ENCODE data around the gene NCOA5.
A peak's percentile ranks its signal among the peaks of the same experiment; 100 is the strongest.

Gene NCOA5

GRCh38 chr20:46128310-46129151 is 38.8 kb upstream of the NCOA5 start:
- peak; percentile 42 for DNase-seq (ENCODE audit: low read depth)
- H3K4me3 ChIP-seq (ENCODE audit: low read depth, low read length) = no peak overlapping the region
- no peak for TF ChIP-seq MYC (IDR thresholded peaks at IDR 0.05; ENCODE audit: low read depth, low read length)
- no peak for TF ChIP-seq POLR2A (IDR thresholded peaks at IDR 0.05; ENCODE audit: extremely low read depth, insufficient read length)
- no peak for TF ChIP-seq MAX (IDR thresholded peaks at IDR 0.05; ENCODE audit: low read depth, low read length)
- TF ChIP-seq, protein P1, sequence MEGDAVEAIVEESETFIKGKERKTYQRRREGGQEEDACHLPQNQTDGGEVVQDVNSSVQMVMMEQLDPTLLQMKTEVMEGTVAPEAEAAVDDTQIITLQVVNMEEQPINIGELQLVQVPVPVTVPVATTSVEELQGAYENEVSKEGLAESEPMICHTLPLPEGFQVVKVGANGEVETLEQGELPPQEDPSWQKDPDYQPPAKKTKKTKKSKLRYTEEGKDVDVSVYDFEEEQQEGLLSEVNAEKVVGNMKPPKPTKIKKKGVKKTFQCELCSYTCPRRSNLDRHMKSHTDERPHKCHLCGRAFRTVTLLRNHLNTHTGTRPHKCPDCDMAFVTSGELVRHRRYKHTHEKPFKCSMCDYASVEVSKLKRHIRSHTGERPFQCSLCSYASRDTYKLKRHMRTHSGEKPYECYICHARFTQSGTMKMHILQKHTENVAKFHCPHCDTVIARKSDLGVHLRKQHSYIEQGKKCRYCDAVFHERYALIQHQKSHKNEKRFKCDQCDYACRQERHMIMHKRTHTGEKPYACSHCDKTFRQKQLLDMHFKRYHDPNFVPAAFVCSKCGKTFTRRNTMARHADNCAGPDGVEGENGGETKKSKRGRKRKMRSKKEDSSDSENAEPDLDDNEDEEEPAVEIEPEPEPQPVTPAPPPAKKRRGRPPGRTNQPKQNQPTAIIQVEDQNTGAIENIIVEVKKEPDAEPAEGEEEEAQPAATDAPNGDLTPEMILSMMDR (IDR thresholded peaks at IDR 0.05; ENCODE audit: low read depth, low read length) = peak; percentile 77

DNA sequence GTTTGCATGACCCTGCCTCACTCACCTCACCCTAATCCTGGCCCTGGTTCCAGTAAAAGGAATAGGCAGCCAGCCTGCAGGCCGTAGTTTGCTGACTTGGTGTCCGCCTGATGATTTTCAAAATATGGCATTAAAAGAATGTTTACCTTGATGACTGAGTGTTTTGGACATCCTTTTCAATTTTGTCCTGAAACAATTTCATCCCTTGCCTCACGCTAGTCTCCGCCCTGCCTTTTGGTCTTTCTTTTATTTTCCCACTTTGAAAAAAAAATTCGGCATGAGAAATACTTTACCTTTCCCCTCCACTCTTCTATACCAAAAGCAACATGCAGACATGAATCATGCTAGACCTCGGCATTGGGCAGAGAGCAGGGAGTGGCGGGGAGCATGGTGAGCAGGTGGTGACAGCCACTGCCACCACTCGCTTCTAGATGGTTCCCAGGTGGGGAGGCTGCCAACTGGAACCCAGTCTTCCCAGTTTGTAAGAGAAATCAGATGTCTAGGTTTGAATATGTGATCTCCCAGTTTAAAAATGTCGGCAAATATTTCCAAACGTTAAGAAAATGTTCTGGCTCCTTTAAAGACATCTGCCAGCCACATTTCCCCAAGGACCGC is 37.7 kb upstream of the NCOA5 start:
- no peak for DNase-seq (ENCODE audit: low read depth)
- TF ChIP-seq, protein P1 (IDR thresholded peaks at IDR 0.05; ENCODE audit: low read depth, low read length) = no peak
- no peak for TF ChIP-seq MAX (IDR thresholded peaks at IDR 0.05; ENCODE audit: low read depth, low read length)
- no peak for TF ChIP-seq POLR2A (IDR thresholded peaks at IDR 0.05; ENCODE audit: extremely low read depth, insufficient read length)
- no peak for TF ChIP-seq MYC (IDR thresholded peaks at IDR 0.05; ENCODE audit: low read depth, low read length)
- H3K4me3 ChIP-seq (ENCODE audit: low read depth, low read length) = no peak overlapping the region

- no peak overlapping the region for H3K4me3 ChIP-seq (ENCODE audit: low read depth, low read length)
- no peak for TF ChIP-seq POLR2A (IDR thresholded peaks at IDR 0.05; ENCODE audit: extremely low read depth, insufficient read length)
- no peak for TF ChIP-seq MYC (IDR thresholded peaks at IDR 0.05; ENCODE audit: low read depth, low read length)
- TF ChIP-seq MAX (IDR thresholded peaks at IDR 0.05; ENCODE audit: low read depth, low read length) = no peak
- TF ChIP-seq, protein P1 (IDR thresholded peaks at IDR 0.05; ENCODE audit: low read depth, low read length) = no peak
- no peak for DNase-seq (ENCODE audit: low read depth)
These were observed 36.8 kb upstream of the NCOA5 start for GRCh38 chr20:46126440-46127056.

GRCh38 chr20:46123482-46124245 is 33.9 kb upstream of the NCOA5 start:
- no peak for DNase-seq (ENCODE audit: low read depth)
- TF ChIP-seq MAX (IDR thresholded peaks at IDR 0.05; ENCODE audit: low read depth, low read length) (no peak), POLR2A (IDR thresholded peaks at IDR 0.05; ENCODE audit: extremely low read depth, insufficient read length) (no peak), MYC (IDR thresholded peaks at IDR 0.05; ENCODE audit: low read depth, low read length) (no peak)
- TF ChIP-seq, protein P1 (IDR thresholded peaks at IDR 0.05; ENCODE audit: low read depth, low read length) = no peak
- no peak overlapping the region for H3K4me3 ChIP-seq (ENCODE audit: low read depth, low read length)
